ENCODE results near the gene SPRED1.
A peak's percentile ranks its signal among the peaks of the same experiment; 100 is the strongest.

The SPRED1 gene

GRCh38 chr15:38252481-38253350, at the start of gene SPRED1:
SPRED1 (plus strand) TSS chr15:38252836; CDS start chr15:38253186, 350 bp downstream.
- DNase-seq, result peak; percentile 2 to 21

GRCh38 chr15:38205526-38206272, 46.9 kb upstream of the SPRED1 start:
- DNase-seq, result no peak

GRCh38 chr15:38207621-38208020, 45.0 kb upstream of the SPRED1 start:
- DNase-seq, result no peak

- DNase-seq, result no peak
These were observed 44.4 kb upstream of the SPRED1 start for GRCh38 chr15:38208206-38208605.

- DNase-seq, result no peak
These were observed 43.9 kb upstream of the SPRED1 start for GRCh38 chr15:38208779-38209178.

- no peak for DNase-seq
These were observed 41.4 kb upstream of the SPRED1 start for GRCh38 chr15:38211249-38211648.

GRCh38 chr15:38211811-38212210, 40.8 kb upstream of the SPRED1 start:
- DNase-seq, result no peak

- DNase-seq, result no peak
These were observed 39.8 kb upstream of the SPRED1 start for GRCh38 chr15:38212729-38213351.

GRCh38 chr15:38213356-38213755, 39.3 kb upstream of the SPRED1 start:
- DNase-seq, result no peak

GRCh38 chr15:38215707-38216106, 36.9 kb upstream of the SPRED1 start:
- no peak for DNase-seq

- no peak for DNase-seq
These were observed 35.9 kb upstream of the SPRED1 start for GRCh38 chr15:38216763-38217162.

- DNase-seq, result no peak
These were observed 35.4 kb upstream of the SPRED1 start for GRCh38 chr15:38217191-38217595.

- DNase-seq, result no peak
These were observed 34.6 kb upstream of the SPRED1 start for GRCh38 chr15:38217788-38218609.

- DNase-seq, result no peak
These were observed 31.9 kb upstream of the SPRED1 start for GRCh38 chr15:38220606-38221273.

GRCh38 chr15:38224486-38224885, 28.1 kb upstream of the SPRED1 start:
- no peak for DNase-seq

- DNase-seq, result no peak
These were observed 27.3 kb upstream of the SPRED1 start for GRCh38 chr15:38225381-38225780.

- DNase-seq, result no peak
These were observed 25.9 kb upstream of the SPRED1 start for GRCh38 chr15:38226608-38227266.

GRCh38 chr15:38227941-38228340, 24.7 kb upstream of the SPRED1 start:
- no peak for DNase-seq

- DNase-seq, result no peak
These were observed 24.0 kb upstream of the SPRED1 start for GRCh38 chr15:38228618-38229017.

GRCh38 chr15:38229705-38230310, 22.8 kb upstream of the SPRED1 start:
- no peak for DNase-seq

- no peak for DNase-seq
These were observed 21.2 kb upstream of the SPRED1 start for GRCh38 chr15:38231436-38231835.
